HG02571 (cell line): ENCODE measurements around the gene DCTN3.

Experiments
- ATAC-seq: cut with Tn5 transposase; IDR thresholded peaks from one replicate; pipeline ENCODE4 v1.9.1; 2021; ENCODE audit warnings: mild to moderate bottlenecking, moderate library complexity; ENCODE audit not compliant: unreplicated experiment

DCTN3 gene

DNA sequence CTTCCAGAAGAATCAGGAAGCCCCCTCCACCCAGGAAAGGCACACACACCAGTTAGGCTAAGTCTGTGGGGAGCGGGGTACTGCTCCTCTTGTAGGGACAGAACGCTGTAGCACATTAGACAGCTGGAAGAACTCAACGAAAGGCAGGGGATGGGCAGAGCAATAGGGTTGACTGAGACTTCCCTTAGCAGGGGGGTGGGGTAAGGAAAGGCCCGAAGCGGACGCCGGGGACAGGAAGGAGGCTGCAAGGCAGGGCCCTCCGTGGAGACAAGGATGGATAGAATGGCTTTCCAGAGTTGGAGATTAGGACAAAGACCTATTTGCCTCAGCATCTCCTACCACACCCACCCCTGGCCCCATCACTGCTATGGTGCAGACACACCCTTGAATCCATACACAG is 45.1 kb downstream of the DCTN3 start:
- ATAC-seq = no peak

DNA sequence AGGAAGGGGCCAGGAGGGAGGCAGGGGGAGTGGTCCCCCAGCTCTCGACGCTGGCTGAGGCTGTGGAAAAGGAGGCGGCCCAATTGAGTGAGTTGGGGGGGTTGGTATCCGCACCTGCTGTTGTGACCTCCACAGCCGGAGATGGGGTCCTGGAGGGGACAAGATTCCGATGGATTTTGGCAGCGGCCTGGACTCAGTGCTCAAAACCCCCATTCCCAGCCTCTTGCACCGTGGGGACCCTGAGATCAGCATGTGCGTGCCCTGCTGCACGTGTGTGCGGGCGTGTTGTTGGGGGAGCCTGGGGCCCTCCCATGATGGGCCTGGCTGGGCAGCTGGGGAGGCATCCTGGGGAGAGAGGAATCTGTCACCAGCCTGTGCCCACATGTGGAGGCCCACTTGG is 45.7 kb downstream of the DCTN3 start:
- ATAC-seq = no peak

DNA sequence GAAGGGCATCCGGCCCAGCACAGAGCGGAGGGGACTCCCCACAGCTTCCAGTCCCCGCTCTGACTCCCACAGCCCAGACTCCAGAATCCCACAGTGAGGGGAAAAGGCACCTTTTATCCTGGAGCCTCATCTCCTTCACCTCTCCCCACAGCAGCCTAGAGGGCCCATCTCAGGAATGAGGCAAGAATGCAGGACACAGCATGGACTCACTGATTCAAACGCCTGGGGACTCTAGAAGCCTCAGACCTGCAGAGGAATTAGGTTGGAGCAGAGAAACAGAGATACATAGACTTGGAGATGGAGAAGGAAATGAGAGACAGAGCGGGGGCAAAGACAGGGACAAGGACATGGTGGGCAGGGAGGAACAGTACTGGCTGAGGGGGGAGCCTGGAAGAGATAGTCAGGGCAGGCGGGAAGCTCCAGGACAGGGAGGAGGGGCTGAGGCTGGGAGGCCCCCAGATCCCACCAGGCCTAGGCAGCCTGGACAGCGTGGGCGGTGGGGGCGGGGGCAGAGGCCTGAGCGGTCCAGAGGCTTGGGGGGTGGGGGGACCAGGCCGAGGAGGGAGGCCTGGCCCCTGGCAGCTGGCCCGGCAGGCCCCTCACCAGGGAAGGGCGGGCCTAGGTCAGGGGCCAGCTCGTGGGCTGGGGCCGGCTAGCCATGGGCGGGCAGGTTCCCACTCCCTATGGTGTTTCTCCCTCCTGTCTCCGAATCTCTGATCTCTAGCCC is 46.5 kb downstream of the DCTN3 start:
- no peak for ATAC-seq

DNA sequence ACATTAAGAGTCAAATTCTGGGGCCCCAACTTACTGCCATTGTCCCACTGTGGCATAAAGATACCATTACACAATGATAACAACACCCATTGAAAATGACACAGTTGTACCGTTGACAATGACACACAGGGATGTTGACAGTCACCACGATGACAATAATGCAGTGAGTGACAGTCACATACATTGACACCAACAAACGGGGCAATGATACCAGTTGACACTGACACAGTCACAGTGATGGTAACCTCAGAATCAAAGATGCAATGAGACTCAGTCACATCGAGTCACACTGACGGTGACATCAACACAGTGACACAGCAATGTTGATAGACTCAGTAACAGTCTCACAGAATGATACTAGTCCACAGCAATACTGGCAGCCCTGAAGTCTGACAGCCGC is 47.7 kb downstream of the DCTN3 start:
- ATAC-seq = no peak

DNA sequence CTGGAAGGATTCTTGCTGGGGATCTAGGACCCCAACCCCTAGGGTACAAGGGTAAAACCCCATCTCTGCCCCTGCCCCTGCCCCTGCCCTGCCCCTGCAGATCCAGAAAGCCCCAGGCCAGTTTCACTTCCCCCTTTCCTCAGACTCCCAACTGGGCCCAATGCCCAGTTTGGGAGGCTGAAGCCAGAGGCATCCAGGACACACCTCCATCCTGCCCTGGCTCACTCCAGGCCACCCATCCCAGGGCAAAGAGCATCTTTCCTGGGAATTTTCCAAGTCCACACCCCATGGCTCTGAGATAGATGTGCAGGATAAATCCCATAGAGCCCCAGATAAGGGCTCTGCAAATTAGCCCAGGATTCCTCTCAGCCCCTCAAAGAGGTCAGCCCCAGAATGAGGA is 48.2 kb downstream of the DCTN3 start:
- no peak for ATAC-seq

DNA sequence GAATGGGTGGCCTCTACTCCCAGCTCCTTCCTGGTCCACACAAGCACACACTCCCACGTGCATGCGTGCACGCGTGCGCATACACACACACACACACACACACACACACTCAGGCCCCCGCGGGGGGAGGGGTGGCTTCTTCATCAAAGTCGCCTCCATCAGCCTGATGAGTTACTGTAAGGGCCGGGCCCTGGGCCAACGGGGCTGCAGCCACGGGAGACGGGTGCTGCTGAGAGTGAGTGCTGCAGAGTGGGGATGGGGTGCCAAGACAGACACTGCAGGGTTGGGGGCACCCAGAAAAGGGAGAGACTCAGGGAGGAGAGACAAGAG is 48.8 kb downstream of the DCTN3 start:
- no peak for ATAC-seq

DNA sequence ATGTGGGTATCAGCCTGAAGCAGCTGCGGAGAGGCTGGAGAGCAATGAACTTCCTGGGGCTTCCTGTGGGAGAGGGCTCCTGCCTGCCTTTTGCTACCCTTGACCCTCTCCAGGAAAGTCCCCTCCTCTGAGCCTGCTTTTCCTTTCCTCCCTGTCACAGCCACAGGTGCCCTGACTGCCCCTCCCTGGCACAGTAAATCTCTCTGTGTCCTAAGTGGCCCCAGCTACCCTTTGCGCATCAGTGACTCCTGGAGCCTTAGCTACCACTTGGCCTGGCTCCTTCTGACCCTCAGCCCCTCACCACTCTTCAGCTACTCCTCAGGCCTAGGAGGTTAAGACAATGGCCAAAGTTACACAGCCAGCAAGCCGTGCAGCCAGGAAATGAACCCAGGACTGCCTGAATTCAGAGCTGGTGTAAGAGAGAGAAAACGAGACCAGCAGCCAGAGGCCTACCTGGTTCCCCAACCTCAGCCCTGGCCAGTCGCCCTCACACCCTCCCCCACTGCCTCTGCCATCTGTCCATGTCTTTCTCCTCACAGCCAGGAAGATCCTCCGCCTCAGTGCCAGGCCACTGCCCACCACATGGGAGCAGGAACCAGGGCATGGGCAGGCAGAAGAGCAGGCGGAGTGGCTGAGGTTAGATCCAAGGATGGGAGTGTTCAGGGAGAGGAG is 49.4 kb downstream of the DCTN3 start:
- ATAC-seq = no peak

DNA sequence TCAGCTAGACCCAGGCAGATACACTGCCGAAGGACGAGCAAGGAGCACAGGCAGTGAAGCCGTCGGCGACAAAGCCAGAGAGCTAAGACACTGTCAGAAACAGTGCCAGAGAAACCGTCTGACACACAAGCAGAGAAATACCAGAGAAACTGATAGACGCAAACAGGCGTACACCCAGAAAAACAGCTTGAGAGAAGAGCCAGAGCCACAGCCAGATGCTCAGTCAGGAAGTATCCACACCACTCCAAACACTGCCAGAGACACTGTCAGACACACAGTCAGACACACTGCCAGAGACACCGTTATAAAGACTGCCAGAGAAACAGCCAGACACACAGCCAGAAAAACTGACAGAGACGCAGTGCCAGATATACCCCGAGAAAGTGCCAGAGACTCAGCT is 49.9 kb downstream of the DCTN3 start:
- no peak for ATAC-seq

DNA sequence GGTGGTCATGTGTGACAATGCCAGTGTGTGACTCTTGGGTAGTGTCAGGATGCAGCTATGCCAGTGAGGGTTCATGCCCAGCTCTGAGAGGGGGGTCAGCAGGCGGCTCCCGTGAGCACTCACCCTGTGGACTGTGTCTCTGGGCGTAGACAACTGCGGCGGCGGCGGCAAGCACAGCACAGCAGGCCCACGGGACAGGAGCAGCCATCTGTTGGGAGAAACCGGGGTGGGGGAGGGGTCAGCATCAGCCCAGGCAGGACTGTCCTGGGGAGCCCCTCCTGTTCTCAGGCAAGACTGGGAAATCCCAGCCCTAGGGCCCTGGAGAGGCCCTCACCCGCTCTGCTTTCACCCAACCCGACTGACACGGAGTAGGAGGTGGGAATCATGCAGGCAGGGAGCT is 51.5 kb downstream of the DCTN3 start:
- ATAC-seq = no peak

DNA sequence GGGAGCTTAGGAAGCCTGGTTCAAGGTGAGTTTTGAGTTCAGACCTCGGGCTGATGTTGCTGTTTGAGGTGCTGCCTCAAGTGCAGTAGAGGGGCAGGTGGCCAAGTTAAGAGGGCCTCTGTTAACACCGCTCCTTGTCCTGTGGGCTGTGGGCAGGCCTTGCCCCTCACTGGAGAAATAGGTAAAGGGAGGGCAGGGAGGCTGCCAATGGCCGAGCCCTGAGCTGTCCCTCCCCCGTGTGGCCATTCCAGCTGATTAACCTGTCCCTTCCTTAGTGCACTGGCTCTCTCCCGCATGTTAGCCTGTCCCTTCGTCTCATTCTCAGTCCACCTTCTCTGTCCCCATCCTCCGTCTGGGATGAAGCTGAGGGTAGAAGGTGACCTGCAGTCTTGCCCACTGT is 52.2 kb downstream of the DCTN3 start:
- ATAC-seq = no peak

DNA sequence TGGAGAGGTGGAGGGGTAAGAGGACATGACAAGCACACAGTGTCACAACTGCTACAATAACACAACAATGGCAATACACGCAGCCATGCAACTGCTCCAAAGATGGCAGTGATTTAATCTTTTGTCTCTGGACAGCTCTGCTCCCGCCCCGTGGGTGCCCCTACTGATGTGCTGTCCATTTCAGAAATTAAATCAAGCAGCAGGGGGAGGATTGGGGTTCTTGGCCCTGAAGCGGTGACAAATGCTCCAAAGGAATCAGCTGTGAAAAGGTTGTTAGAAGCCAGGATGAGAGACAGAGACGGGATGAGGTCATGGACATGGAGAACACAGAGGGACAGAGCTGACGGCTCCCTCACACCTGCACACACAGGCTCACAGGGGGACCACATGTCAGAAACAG is 53.3 kb downstream of the DCTN3 start:
- ATAC-seq = no peak

DNA sequence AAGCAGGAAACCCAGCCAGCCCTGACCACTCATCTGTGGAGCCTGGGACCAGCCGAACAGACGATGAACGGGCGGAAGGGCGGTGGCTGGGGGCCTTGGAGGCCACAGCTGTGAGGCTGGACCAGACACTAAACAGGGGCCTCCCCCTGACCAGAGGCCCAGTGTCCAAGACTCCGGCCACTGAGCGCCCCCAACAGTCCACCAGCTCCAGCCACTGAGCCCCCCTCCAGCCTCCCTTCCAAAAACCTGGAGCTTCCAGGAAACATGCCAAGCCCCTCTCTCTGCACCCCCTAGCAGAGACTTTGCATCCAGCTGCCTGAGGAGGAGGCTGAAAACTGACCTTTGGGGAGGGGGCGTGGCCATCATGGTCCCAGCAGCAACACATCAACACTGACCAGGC is 54.0 kb downstream of the DCTN3 start:
- no peak for ATAC-seq

DNA sequence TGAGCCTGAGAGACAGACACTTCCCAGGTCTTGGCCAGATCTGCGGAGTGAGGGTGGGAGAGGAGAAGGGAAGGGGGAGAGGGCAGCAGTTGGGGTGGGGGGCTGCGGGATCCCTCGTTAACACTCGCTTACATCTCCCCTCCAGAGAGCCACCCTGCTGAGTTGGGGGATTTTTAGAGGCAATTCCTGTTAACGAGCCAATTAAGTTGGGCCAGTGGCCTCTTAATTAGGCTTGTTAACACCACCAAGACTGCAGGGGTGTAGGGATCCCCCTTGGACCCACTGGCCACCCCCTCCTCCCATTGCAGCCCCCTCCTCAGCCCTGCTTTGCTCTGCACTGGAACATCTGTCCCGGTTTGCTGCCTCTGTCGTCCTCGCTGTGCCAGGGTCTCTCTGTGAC is 54.4 kb downstream of the DCTN3 start:
- no peak for ATAC-seq

DNA sequence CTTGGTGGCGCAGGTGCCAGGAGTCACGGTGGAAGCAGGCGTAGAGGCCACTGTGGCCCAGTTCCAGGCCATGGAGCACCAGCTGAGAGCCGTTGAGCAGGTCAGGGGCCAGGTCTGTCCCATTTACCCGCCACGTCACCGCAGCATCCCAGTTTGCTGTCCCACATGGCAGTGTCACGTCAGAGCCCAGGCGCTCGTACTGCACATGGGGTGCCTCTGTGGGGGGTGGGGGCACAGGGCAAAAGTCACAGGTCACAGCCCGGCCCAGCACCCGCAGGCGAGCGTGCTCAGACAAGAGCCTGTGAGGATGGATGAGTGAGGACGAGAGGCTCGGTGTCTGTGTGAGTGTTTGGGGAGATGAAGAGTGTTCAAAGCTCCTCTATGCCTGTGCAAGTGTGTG is 55.7 kb downstream of the DCTN3 start:
- ATAC-seq = no peak
